Suprapubic skin (tissue), 4 donors: ENCODE measurements around the gene SPRYD3.

ENCODE experiments used
- EP300 ChIP-seq: sonication (generic); formaldehyde crosslinking; IDR thresholded peaks from one replicate; pipeline ENCODE4 v1.6.1; 2017; ENCODE audit warnings: antibody characterized with exemption
- POLR2A ChIP-seq, 2 donors: fragments of 450-650 bp; IDR thresholded peaks; one replicate each; pipeline ENCODE4 v1.6.1; 2017; ENCODE audit warnings: antibody characterized with exemption in 2 of 2, mild to moderate bottlenecking in 2 of 2, moderate library complexity in 2 of 2
- POLR2AphosphoS5 ChIP-seq, 3 donors: sonication (generic); formaldehyde crosslinking; IDR thresholded peaks; one replicate each; pipeline ENCODE4 v1.6.1; 2017; ENCODE audit warnings: antibody characterized with exemption in 3 of 3
- TF ChIP-seq, protein P1 (sequence below), 2 donors: fragments of 200-600 bp in 1 of 2; fragments of 450-650 bp in 1 of 2; sonication (generic) in 1 of 2; IDR thresholded peaks; one replicate each; pipeline ENCODE4 v1.5.1; 2016 to 2019; ENCODE audit warnings: antibody characterized with exemption in 2 of 2, mild to moderate bottlenecking in 1 of 2, moderate library complexity in 1 of 2

DNA sequence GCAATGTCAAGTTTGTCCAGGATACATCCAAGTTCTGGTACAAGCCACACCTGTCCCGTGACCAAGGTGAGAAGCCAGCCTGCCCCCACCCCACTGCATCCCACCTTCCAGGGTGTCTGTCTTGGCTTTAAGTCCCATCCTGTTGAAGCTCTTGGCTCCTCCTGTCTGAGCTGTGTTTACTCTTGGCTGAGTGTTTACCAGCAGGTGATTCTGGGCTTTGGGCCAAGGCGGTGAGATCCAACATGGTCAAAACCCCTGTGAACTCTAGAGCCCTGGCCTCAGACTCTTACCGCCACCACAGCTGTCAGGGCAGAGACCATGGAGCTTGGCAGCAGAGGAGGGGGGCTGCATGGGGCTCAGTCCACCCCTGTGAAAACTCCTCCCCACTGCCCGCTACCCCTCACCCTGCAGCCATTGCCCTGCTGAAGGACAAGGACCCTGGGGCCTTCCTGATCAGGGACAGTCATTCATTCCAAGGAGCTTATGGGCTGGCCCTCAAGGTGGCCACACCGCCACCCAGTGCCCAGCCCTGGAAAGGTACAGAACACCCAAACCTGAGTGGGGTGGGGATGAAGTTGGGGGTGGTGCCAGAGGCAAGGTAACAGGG, 17.7 kb downstream of the SPRYD3 start:
- TF ChIP-seq, protein P1, sequence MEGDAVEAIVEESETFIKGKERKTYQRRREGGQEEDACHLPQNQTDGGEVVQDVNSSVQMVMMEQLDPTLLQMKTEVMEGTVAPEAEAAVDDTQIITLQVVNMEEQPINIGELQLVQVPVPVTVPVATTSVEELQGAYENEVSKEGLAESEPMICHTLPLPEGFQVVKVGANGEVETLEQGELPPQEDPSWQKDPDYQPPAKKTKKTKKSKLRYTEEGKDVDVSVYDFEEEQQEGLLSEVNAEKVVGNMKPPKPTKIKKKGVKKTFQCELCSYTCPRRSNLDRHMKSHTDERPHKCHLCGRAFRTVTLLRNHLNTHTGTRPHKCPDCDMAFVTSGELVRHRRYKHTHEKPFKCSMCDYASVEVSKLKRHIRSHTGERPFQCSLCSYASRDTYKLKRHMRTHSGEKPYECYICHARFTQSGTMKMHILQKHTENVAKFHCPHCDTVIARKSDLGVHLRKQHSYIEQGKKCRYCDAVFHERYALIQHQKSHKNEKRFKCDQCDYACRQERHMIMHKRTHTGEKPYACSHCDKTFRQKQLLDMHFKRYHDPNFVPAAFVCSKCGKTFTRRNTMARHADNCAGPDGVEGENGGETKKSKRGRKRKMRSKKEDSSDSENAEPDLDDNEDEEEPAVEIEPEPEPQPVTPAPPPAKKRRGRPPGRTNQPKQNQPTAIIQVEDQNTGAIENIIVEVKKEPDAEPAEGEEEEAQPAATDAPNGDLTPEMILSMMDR (IDR thresholded peaks at IDR 0.05): no peak
- no peak for TF ChIP-seq POLR2A (IDR thresholded peaks at IDR 0.05)
- TF ChIP-seq POLR2AphosphoS5 (IDR thresholded peaks at IDR 0.05): no peak
- TF ChIP-seq EP300: no peak
